Testis (tissue), 2 donors: ENCODE measurements around the gene FAM221B.

Experiments used
- CTCF ChIP-seq, 3 experiments: fragments of 450-650 bp in 2 of 3; fragments of 200-600 bp in 1 of 3; sonication (generic) in 1 of 3; IDR thresholded peaks; one replicate each; pipeline ENCODE4 v1.5.1; 2016 to 2019; ENCODE audit warnings: antibody characterized with exemption in 3 of 3, mild to moderate bottlenecking in 2 of 3, moderate library complexity in 1 of 3
- POLR2A ChIP-seq: fragments of 450-650 bp; IDR thresholded peaks from one replicate; pipeline ENCODE4 v1.6.1; 2017; ENCODE audit warnings: antibody characterized with exemption, mild to moderate bottlenecking, moderate library complexity

DNA sequence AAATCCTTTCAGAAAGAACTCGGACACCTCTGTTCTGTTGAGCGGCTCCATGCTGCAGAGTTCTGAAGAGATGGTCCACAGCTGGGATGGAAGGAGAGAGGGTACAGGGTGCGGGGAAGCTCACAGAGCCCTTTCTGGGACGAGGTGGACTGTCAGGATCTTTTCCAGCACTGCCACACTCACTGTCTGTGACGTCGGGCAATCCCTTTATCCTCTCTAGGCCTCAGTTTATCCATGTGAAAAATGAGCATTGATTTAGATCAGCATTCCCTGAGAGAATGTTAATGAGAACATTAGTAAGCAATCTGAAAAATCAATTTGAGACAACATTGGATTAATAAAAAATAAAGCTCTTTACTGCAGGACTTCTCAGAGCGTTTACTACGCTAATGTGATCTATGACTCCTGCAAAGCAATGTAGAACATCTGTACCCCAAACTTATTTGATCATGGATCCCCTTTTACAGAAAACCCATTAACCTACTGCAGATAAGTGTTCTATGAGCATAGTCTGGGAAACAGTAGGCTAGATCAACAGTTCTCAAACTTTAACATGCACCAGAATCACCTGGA is 41.9 kb upstream of the FAM221B start, which contains the start of gene OR13J1:
- no peak for TF ChIP-seq CTCF (IDR thresholded peaks at IDR 0.05)
- TF ChIP-seq POLR2A = no peak
